Esophagus muscularis mucosa (tissue), 4 donors: ENCODE data around the gene ANXA7. TPM values are rescaled to one million over a fixed set of nuclear protein-coding genes. Genes with fewer than 3 reads are reported as not detected.

Experiments
- DNase-seq: peaks from one replicate; pipeline ENCODE4 v3.0.0-alpha.2; 2017; ENCODE audit errors: extremely low spot score
- H3K27ac ChIP-seq, 4 donors: fragments of 200-600 bp; sonication (generic); replicated peaks in 1 of 4; 1 replicate in 3 of 4; 2 replicates in 1 of 4; pipeline ENCODE4 v1.5.1; 2016 to 2019; ENCODE audit warnings: mild to moderate bottlenecking in 1 of 4
- H3K27me3 ChIP-seq, 4 donors: fragments of 200-600 bp; sonication (generic); one replicate each; pipeline versions ENCODE4 v1.5.1 to v1.6.0; 2016 to 2019
- H3K36me3 ChIP-seq, 4 donors: fragments of 200-600 bp; sonication (generic); one replicate each; pipeline ENCODE4 v1.5.1; 2016 to 2019
- H3K4me1 ChIP-seq, 4 donors: fragments of 200-600 bp; sonication (generic); one replicate each; pipeline ENCODE4 v1.5.1; 2016 to 2019
- H3K4me3 ChIP-seq, 4 donors: fragments of 200-600 bp; sonication (generic); 1 replicate in 2 of 4; 2 replicates in 2 of 4; pipeline ENCODE4 v1.5.1; 2016 to 2019; ENCODE audit warnings: mild to moderate bottlenecking in 4 of 4, moderate library complexity in 1 of 4
- H3K9me3 ChIP-seq, 4 donors: fragments of 200-600 bp; sonication (generic); 1 replicate in 3 of 4; 2 replicates in 1 of 4; pipeline ENCODE4 v1.5.1; 2016 to 2019
- CTCF ChIP-seq, 3 experiments: fragments of 200-600 bp in 2 of 3; fragments of 450-650 bp in 1 of 3; sonication (generic) in 2 of 3; IDR thresholded peaks; one replicate each; pipeline ENCODE4 v1.5.1; 2017 to 2019; ENCODE audit warnings: antibody characterized with exemption in 3 of 3, mild to moderate bottlenecking in 2 of 3, moderate library complexity in 1 of 3
- EP300 ChIP-seq: sonication (generic); formaldehyde crosslinking; IDR thresholded peaks from one replicate; pipeline ENCODE4 v1.6.1; 2017; ENCODE audit warnings: antibody characterized with exemption
- POLR2A ChIP-seq: fragments of 450-650 bp; IDR thresholded peaks from one replicate; pipeline ENCODE4 v1.6.1; 2017; ENCODE audit warnings: antibody characterized with exemption, moderate library complexity, mild to moderate bottlenecking, low read depth
- POLR2AphosphoS5 ChIP-seq, 2 donors: sonication (generic); formaldehyde crosslinking; IDR thresholded peaks; one replicate each; pipeline ENCODE4 v1.6.1; 2017; ENCODE audit warnings: antibody characterized with exemption in 2 of 2
- WGBS: methylation state at CpG from one replicate; pipeline ENCODE4 v1.1.5; 2018; 5-methylcytosine and 5-hydroxymethylcytosine counted together
- intact Hi-C: fragments of 100-400 bp; cut with DNase I; formaldehyde crosslinking; loops from one replicate; pipeline ENCODE4 v1.15.1; 2023
- total RNA-seq, 4 donors: library from RNA; depleted of rRNA; stranded (reverse); fragments of >200 nt; gene quantifications; one replicate each; pipeline versions ENCODE4 v1.1.0 to v1.2.1, GENCODE V29; 2016

The ANXA7 gene
- total RNA-seq, 4 donors from 2014 or later = 105 to 135 (median 128) TPM

- Histone ChIP-seq H3K27ac (no peak overlapping the region), H3K27me3 (no peaks in the 10 kb centered on the region), H3K4me1 (no peaks in the 10 kb centered on the region), H3K9me3 (no peaks in the 10 kb centered on the region), H3K36me3 (peaks cover 46 to 78% (median 59%) of the 10 kb centered on the region in 4 donors), H3K4me3 (no peak overlapping the region)
- intact Hi-C loops = no loop called here
- DNase-seq = no peak
- WGBS = 95% methylated on average over 3 of the region's 3 CpGs
- TF ChIP-seq EP300 (no peak), POLR2AphosphoS5 (IDR thresholded peaks at IDR 0.05) (no peak), POLR2A (no peak), CTCF (IDR thresholded peaks at IDR 0.05) (no peak)
Measured at GRCh38 chr10:73424478-73424877, 10.6 kb upstream of the ANXA7 start.

GRCh38 chr10:73423309-73423708, 9.5 kb upstream of the ANXA7 start:
- H3K27me3 ChIP-seq = no peaks in the 10 kb centered on the region
- no peaks in the 10 kb centered on the region for H3K9me3 ChIP-seq
- H3K36me3 ChIP-seq = peaks cover 46 to 70% (median 59%) of the 10 kb centered on the region in 4 donors
- H3K4me1 ChIP-seq = no peaks in the 10 kb centered on the region
- no peak for DNase-seq
- TF ChIP-seq POLR2AphosphoS5 (IDR thresholded peaks at IDR 0.05) = no peak
- TF ChIP-seq EP300 = no peak
- no peak for TF ChIP-seq CTCF (IDR thresholded peaks at IDR 0.05)
- TF ChIP-seq POLR2A = no peak
- intact Hi-C loops = no loop called here
- H3K27ac ChIP-seq = no peak overlapping the region
- H3K4me3 ChIP-seq = no peak overlapping the region

GRCh38 chr10:73416571-73416970, 2.7 kb upstream of the ANXA7 start:
- H3K4me1 ChIP-seq = peaks cover 14 to 25% (median 22%) of the 10 kb centered on the region in 4 donors
- 92% methylated on average over 3 of the region's 3 CpGs for WGBS
- peaks cover 0 to 3% (median 0%) of the 10 kb centered on the region in 4 donors for H3K36me3 ChIP-seq
- no peaks in the 10 kb centered on the region for H3K27me3 ChIP-seq
- intact Hi-C loops = no loop called here
- H3K4me3 ChIP-seq = no peak overlapping the region
- H3K9me3 ChIP-seq = no peaks in the 10 kb centered on the region
- H3K27ac ChIP-seq = no peak overlapping the region
- no peak for DNase-seq
- TF ChIP-seq EP300 (no peak), POLR2A (no peak), CTCF (IDR thresholded peaks at IDR 0.05) (no peak), POLR2AphosphoS5 (IDR thresholded peaks at IDR 0.05) (no peak)

GRCh38 chr10:73414230-73414945, 530 bp upstream of the ANXA7 start:
- Histone ChIP-seq H3K36me3 (no peaks in the 10 kb centered on the region), H3K27ac (peak overlapping the region; percentile 91 to 97 (median 94)), H3K27me3 (no peaks in the 10 kb centered on the region), H3K4me3 (peak overlapping the region; percentile 79 to 90 (median 84)), H3K4me1 (peaks cover 21 to 27% (median 24%) of the 10 kb centered on the region in 4 donors), H3K9me3 (no peaks in the 10 kb centered on the region)
- TF ChIP-seq POLR2AphosphoS5 (IDR thresholded peaks at IDR 0.05) = no peak
- no peak for TF ChIP-seq EP300
- no peak for TF ChIP-seq POLR2A
- TF ChIP-seq CTCF (IDR thresholded peaks at IDR 0.05) = peak in 1 of 3 experiments; percentile 23
- WGBS = 9% methylated on average over 15 of the region's 17 CpGs
- no peak for DNase-seq
- intact Hi-C loops = loop anchor here (5.0 kb wide), 1 partner anchor 162 kb away; the partner anchor contains the start of gene MRPS16
